HepG2 (cell line): ENCODE data around the gene SLC25A33. TPM values are rescaled to one million over a fixed set of nuclear protein-coding genes. Genes with fewer than 3 reads are reported as not detected.

Experiments
- ASH2L ChIP-seq: fragments of 300-600, 200-600 bp; sonication (generic); IDR thresholded peaks from 2 replicates; pipeline ENCODE4 v1.7.0; 2017; ENCODE audit warnings: low read depth, mild to moderate bottlenecking, moderate library complexity, mixed read lengths, low read length; ENCODE audit not compliant: insufficient read length
- DDIT3 ChIP-seq: sonication (generic); formaldehyde crosslinking; IDR thresholded peaks from 2 replicates; pipeline ENCODE4 v1.4.0; 2020; ENCODE audit warnings: mild to moderate bottlenecking, missing genetic modification reagents
- ELF1 ChIP-seq: sonication (generic); formaldehyde crosslinking; IDR thresholded peaks from 2 replicates; pipeline ENCODE4 v1.4.0; 2020; ENCODE audit warnings: missing genetic modification reagents
- GFI1 ChIP-seq: sonication (generic); formaldehyde crosslinking; IDR thresholded peaks from 2 replicates; pipeline ENCODE4 v1.5.0; 2020; ENCODE audit warnings: missing genetic modification reagents, mild to moderate bottlenecking, borderline replicate concordance
- HNF4A ChIP-seq: sonication (generic); formaldehyde crosslinking; IDR thresholded peaks from 2 replicates; pipeline ENCODE4 v1.4.0; 2020; ENCODE audit warnings: missing genetic modification reagents
- HNF4G ChIP-seq, 2 experiments: sonication (generic) in 1 of 2; formaldehyde crosslinking in 1 of 2; IDR thresholded peaks; 2 replicates each; pipeline versions ENCODE4 v1.4.0 to v1.6.1; 2011 to 2020; ENCODE audit warnings: borderline replicate concordance in 2 of 2, low read depth in 2 of 2, mild to moderate bottlenecking in 2 of 2, low read length in 1 of 2, missing genetic modification reagents in 1 of 2, moderate library complexity in 1 of 2
- JDP2 ChIP-seq: sonication (generic); formaldehyde crosslinking; IDR thresholded peaks from 2 replicates; pipeline ENCODE4 v1.8.1; 2022; ENCODE audit warnings: missing genetic modification reagents, borderline replicate concordance
- JUN ChIP-seq: sonication (generic); formaldehyde crosslinking; IDR thresholded peaks from 2 replicates; pipeline ENCODE4 v1.4.0; 2020; ENCODE audit warnings: mild to moderate bottlenecking, missing genetic modification reagents
- NAIF1 ChIP-seq: sonication (generic); formaldehyde crosslinking; IDR thresholded peaks from 2 replicates; pipeline ENCODE4 v1.5.0; 2020; ENCODE audit warnings: mild to moderate bottlenecking, missing genetic modification reagents, borderline replicate concordance
- RCOR2 ChIP-seq: IDR thresholded peaks from 2 replicates; pipeline ENCODE4 v1.6.1; 2016; ENCODE audit warnings: missing biosample characterization, missing genetic modification reagents
- RORA ChIP-seq: sonication (generic); formaldehyde crosslinking; IDR thresholded peaks from 2 replicates; pipeline ENCODE4 v1.5.0; 2020; ENCODE audit warnings: mild to moderate bottlenecking, missing genetic modification reagents, moderate library complexity
- SATB2 ChIP-seq: sonication (generic); formaldehyde crosslinking; IDR thresholded peaks from 2 replicates; pipeline ENCODE4 v1.5.0; 2020; ENCODE audit warnings: missing genetic modification reagents
- SIN3A ChIP-seq: IDR thresholded peaks from 2 replicates; pipeline ENCODE4 v1.6.1; 2011; ENCODE audit warnings: low read depth, mild to moderate bottlenecking, control low read depth, low read length, borderline replicate concordance
- SIX1 ChIP-seq: sonication (generic); formaldehyde crosslinking; IDR thresholded peaks from 2 replicates; pipeline ENCODE4 v1.4.0; 2020; ENCODE audit warnings: missing genetic modification reagents, borderline replicate concordance
- TBL1XR1 ChIP-seq: fragments of 150-350 bp; IDR thresholded peaks from 2 replicates; pipeline ENCODE4 v1.6.1; 2014; ENCODE audit warnings: borderline replicate concordance, low read length; ENCODE audit not compliant: partially characterized antibody
- UBTF ChIP-seq: sonication (generic); formaldehyde crosslinking; IDR thresholded peaks from 2 replicates; pipeline ENCODE4 v1.4.0; 2020; ENCODE audit warnings: mild to moderate bottlenecking, missing genetic modification reagents
- ZNF260 ChIP-seq: sonication (generic); formaldehyde crosslinking; IDR thresholded peaks from 2 replicates; pipeline ENCODE4 v1.4.0; 2020; ENCODE audit warnings: missing genetic modification reagents, low read depth, mild to moderate bottlenecking, borderline replicate concordance
- ZNF331 ChIP-seq: sonication (generic); formaldehyde crosslinking; IDR thresholded peaks from 2 replicates; pipeline ENCODE4 v1.4.0; 2020; ENCODE audit warnings: missing genetic modification reagents
- ZNF460 ChIP-seq: sonication (generic); formaldehyde crosslinking; IDR thresholded peaks from 2 replicates; pipeline ENCODE4 v1.5.1; 2020; ENCODE audit warnings: missing genetic modification reagents, mild to moderate bottlenecking, borderline replicate concordance
- ZNF563 ChIP-seq: sonication (generic); formaldehyde crosslinking; IDR thresholded peaks from 2 replicates; pipeline ENCODE4 v1.8.0; 2022; ENCODE audit warnings: mild to moderate bottlenecking, moderate library complexity, missing genetic modification reagents
- ZNF672 ChIP-seq: sonication (generic); formaldehyde crosslinking; IDR thresholded peaks from 2 replicates; pipeline ENCODE4 v1.8.1; 2022; ENCODE audit warnings: missing genetic modification reagents
- ZNF674 ChIP-seq: sonication (generic); formaldehyde crosslinking; IDR thresholded peaks from 2 replicates; pipeline ENCODE4 v1.5.0; 2020; ENCODE audit warnings: low read depth, mild to moderate bottlenecking, missing genetic modification reagents
- ZNF775 ChIP-seq: sonication (generic); formaldehyde crosslinking; IDR thresholded peaks from 2 replicates; pipeline ENCODE4 v1.4.0; 2020; ENCODE audit warnings: missing genetic modification reagents, mild to moderate bottlenecking, moderate library complexity, borderline replicate concordance
- ZNF788 ChIP-seq: sonication (generic); formaldehyde crosslinking; IDR thresholded peaks from 2 replicates; pipeline ENCODE4 v1.5.0; 2020; ENCODE audit warnings: mild to moderate bottlenecking, missing genetic modification reagents, borderline replicate concordance
- ZNF883 ChIP-seq: sonication (generic); formaldehyde crosslinking; IDR thresholded peaks from 2 replicates; pipeline ENCODE4 v1.5.1; 2020; ENCODE audit warnings: mild to moderate bottlenecking, missing genetic modification reagents; ENCODE audit errors: not compliant biosample characterization
- ZSCAN30 ChIP-seq: sonication (generic); formaldehyde crosslinking; IDR thresholded peaks from 2 replicates; pipeline ENCODE4 v1.5.0; 2020; ENCODE audit warnings: mild to moderate bottlenecking, missing genetic modification reagents
- polyA plus RNA-seq, 8 experiments: library from polyadenylated mRNA; depleted of rRNA in 3 of 8; stranded (reverse) in 7 of 8; unstranded in 1 of 8; fragments of >200 nt; fragmentation: Illumina TruSeq in 4 of 8; extraction: Trizol in 4 of 8; gene quantifications; 2 replicates each; pipeline versions ENCODE4 v1.2.1 to v1.2.3, GENCODE V29; 2011 to 2016; ENCODE audit warnings: low read depth in 4 of 8, missing spikeins in 1 of 8, mixed read lengths in 1 of 8; ENCODE audit not compliant: insufficient read depth in 1 of 8
- total RNA-seq, 5 experiments: library from RNA; depleted of rRNA; stranded (reverse); fragments of >200 nt; fragmentation: Illumina TruSeq; extraction: Trizol; gene quantifications; 2 replicates each; pipeline ENCODE4 v1.2.3, GENCODE V29; 2016; ENCODE audit warnings: low read depth in 1 of 5
- TF ChIP-seq, protein P1 (sequence below): sonication (generic); formaldehyde crosslinking; IDR thresholded peaks from 2 replicates; pipeline ENCODE4 v1.5.1; 2020; ENCODE audit warnings: mild to moderate bottlenecking, missing genetic modification reagents, moderate library complexity

SLC25A33 gene
- total and polyA plus RNA-seq, 2 of the 13 experiments (the other 11 are each of a cell fraction or from before 2014, with no cell fraction given), result 15.4 to 50.3 TPM

- TF ChIP-seq ZNF460 (CRISPR knock-in tag) (peak; percentile 91; the same call in 1 of the 2 replicates), ELF1 (CRISPR knock-in tag) (no peak; the same call in 1 of the 2 replicates), ZNF563 (CRISPR knock-in tag) (no peak), SATB2 (CRISPR knock-in tag) (no peak), JUN (peak; percentile 76; the same call in 1 of the 2 replicates), RCOR2 (CRISPR knock-in tag) (peak; percentile 97), ZNF260 (CRISPR knock-in tag) (no peak), ZNF883 (CRISPR knock-in tag) (no peak), ZNF331 (CRISPR knock-in tag) (peak; percentile 68), TBL1XR1 (peak; percentile 64), DDIT3 (no peak), ZNF674 (CRISPR knock-in tag) (no peak), ASH2L (peak; percentile 81), RORA (0 out of 2 replicates have a peak, but pooled peaks have one; percentile 30), JDP2 (CRISPR knock-in tag) (no peak; the same call in 1 of the 2 replicates), SIN3A (peak; percentile 69; the same call in 1 of the 2 replicates), UBTF (CRISPR knock-in tag) (no peak), ZSCAN30 (CRISPR knock-in tag) (0 out of 2 replicates have a peak, but pooled peaks have one; percentile 63), HNF4G (IDR thresholded peaks at IDR 0.05; ENCODE audit: borderline replicate concordance, low read depth, low read length) (peak; percentile 71; the same call in 1 of the 2 replicates), HNF4G (CRISPR knock-in tag; IDR thresholded peaks at IDR 0.05; ENCODE audit: borderline replicate concordance, low read depth) (peak; percentile 25; the same call in 1 of the 2 replicates), NAIF1 (no peak), ZNF775 (CRISPR knock-in tag) (no peak), ZNF672 (CRISPR knock-in tag) (no peak), HNF4A (CRISPR knock-in tag) (peak; percentile 89), GFI1 (CRISPR knock-in tag) (peak; percentile 97), ZNF788 (CRISPR knock-in tag) (no peak), SIX1 (CRISPR knock-in tag) (peak; percentile 91; the same call in 1 of the 2 replicates)
- TF ChIP-seq, protein P1, sequence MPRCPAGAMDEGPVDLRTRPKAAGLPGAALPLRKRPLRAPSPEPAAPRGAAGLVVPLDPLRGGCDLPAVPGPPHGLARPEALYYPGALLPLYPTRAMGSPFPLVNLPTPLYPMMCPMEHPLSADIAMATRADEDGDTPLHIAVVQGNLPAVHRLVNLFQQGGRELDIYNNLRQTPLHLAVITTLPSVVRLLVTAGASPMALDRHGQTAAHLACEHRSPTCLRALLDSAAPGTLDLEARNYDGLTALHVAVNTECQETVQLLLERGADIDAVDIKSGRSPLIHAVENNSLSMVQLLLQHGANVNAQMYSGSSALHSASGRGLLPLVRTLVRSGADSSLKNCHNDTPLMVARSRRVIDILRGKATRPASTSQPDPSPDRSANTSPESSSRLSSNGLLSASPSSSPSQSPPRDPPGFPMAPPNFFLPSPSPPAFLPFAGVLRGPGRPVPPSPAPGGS (CRISPR knock-in tag), result no peak
Measured at GRCh38 chr1:9549955-9550546, 10.8 kb downstream of the SLC25A33 start (continued).
